Measurements from ENCODE around the gene FAM216A. TPM values are rescaled to one million over a fixed set of nuclear protein-coding genes. Genes with fewer than 3 reads are reported as not detected.
"Not testable (repeated sequence)": the region's sequence is repeated elsewhere in the genome, so short reads cannot be mapped to it uniquely, and the experiment has no call there.

Gene FAM216A
- total and polyA plus RNA-seq, 5 donors = 6.4 to 11.0 (median 7.7) TPM

GRCh38 chr12:110449799-110450497 is 18.7 kb upstream of the FAM216A start, which contains the start of gene ARPC3:
TSS of gene ARPC3 (minus strand) at chr12:110450337. CDS start at chr12:110450260, 77 bp downstream.
- ATAC-seq (peak; percentile 99), DNase-seq (peak; percentile 95 to 98 (median 98))
- under 1% methylated on average over 51 of the region's 51 CpGs for WGBS
- Histone ChIP-seq H3K27ac (ENCODE audit: low read length) (peak within 1 kb of the TSS; percentile 98), H3K27me3 (ENCODE audit: control insufficient read depth, insufficient read depth) (no peaks in the 10 kb centered on the region), H3K9me3 (ENCODE audit: control insufficient read depth, low read length) (no peaks in the 10 kb centered on the region), H3K4me3 (ENCODE audit: low read length) (peak within 1 kb of the TSS; percentile 95), H3K4me1 (ENCODE audit: control insufficient read depth, insufficient read depth, low read length) (peaks cover 2% of the 10 kb centered on the region)
- intact Hi-C loops (cut with DNase I) = loop anchor here in 1 of 4 donors (10.0 kb wide), 1 partner anchor 155 kb away; no protein-coding TSS in a partner anchor

DNA sequence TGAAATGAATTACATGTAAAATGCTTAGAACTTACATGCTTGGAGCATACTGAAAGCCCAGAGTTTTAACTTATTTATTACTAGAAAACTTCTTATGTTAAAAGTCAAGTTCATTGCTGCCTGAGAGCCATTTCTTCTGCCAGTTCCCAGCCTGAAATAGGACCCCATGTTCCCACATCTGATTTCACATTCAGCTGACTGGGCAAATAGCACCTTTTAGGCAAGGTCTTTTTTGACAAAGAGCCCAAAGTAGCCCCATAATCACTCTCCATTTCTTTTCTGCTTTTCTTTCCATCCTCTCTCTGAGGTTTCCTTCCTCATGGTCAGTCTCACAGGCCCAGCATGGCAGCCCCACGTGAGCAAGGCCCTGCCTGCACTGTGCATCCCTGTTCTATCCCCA is 17.4 kb upstream of the FAM216A start:
- Histone ChIP-seq H3K4me1 (ENCODE audit: control insufficient read depth, insufficient read depth, low read length) (peaks cover 2% of the 10 kb centered on the region), H3K4me3 (ENCODE audit: low read length) (no peak overlapping the region), H3K9me3 (ENCODE audit: control insufficient read depth, low read length) (no peaks in the 10 kb centered on the region), H3K27me3 (ENCODE audit: control insufficient read depth, insufficient read depth) (no peaks in the 10 kb centered on the region), H3K27ac (ENCODE audit: low read length) (no peak overlapping the region)
- DNase-seq = no peak
- intact Hi-C loops (cut with DNase I) = loop anchor here in 1 of 4 donors (10.0 kb wide), 1 partner anchor 154 kb away; no protein-coding TSS in a partner anchor
- ATAC-seq = no peak
- WGBS = 54% methylated on average over 1 of the region's 1 CpG

GRCh38 chr12:110453569-110454296 is 14.9 kb upstream of the FAM216A start:
- WGBS = 94% methylated on average over 4 of the region's 4 CpGs
- no peak overlapping the region for H3K27ac ChIP-seq (ENCODE audit: low read length)
- H3K4me1 ChIP-seq (ENCODE audit: control insufficient read depth, insufficient read depth, low read length) = peaks cover 2% of the 10 kb centered on the region
- intact Hi-C loops (cut with DNase I) = loop anchor here in 1 of 4 donors (10.0 kb wide), 1 partner anchor 151 kb away; no protein-coding TSS in a partner anchor
- no peaks in the 10 kb centered on the region for H3K27me3 ChIP-seq (ENCODE audit: control insufficient read depth, insufficient read depth)
- no peak overlapping the region for H3K4me3 ChIP-seq (ENCODE audit: low read length)
- H3K9me3 ChIP-seq (ENCODE audit: control insufficient read depth, low read length) = no peaks in the 10 kb centered on the region
- no peak for DNase-seq
- no peak for ATAC-seq

- intact Hi-C loops (cut with DNase I) = loop anchor here in 1 of 4 donors (10.0 kb wide), 1 partner anchor 146 kb away; no protein-coding TSS in a partner anchor
- no peaks in the 10 kb centered on the region for H3K9me3 ChIP-seq (ENCODE audit: control insufficient read depth, low read length)
- WGBS = 88% methylated on average over 4 of the region's 4 CpGs
- no peak overlapping the region for H3K4me3 ChIP-seq (ENCODE audit: low read length)
- no peak for DNase-seq
- no peaks in the 10 kb centered on the region for H3K27me3 ChIP-seq (ENCODE audit: control insufficient read depth, insufficient read depth)
- no peaks in the 10 kb centered on the region for H3K4me1 ChIP-seq (ENCODE audit: control insufficient read depth, insufficient read depth, low read length)
- ATAC-seq = no peak
- H3K27ac ChIP-seq (ENCODE audit: low read length) = no peak overlapping the region
These were observed 9.9 kb upstream of the FAM216A start for GRCh38 chr12:110458756-110459155.

DNA sequence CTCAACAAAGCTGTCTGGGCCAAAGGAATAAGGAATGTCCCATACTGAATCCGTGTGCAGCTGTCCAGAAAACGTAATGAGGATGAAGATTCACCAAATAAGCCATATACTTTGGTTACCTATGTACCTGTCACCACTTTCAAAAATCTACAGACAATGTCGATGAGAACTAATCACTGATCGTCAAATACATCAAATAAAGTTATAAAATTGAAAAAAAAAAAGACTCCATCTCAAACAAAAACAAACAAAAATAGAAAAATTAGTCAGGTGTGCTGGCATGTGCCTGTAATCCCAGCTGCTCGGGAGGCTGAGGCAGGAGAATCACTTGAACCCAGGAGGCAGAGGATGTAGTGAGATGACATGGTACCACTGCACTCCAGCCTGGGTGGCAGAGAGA is 7.5 kb upstream of the FAM216A start:
- DNase-seq; H3K4me1 ChIP-seq (ENCODE audit: control insufficient read depth, insufficient read depth, low read length); ATAC-seq; H3K9me3 ChIP-seq (ENCODE audit: control insufficient read depth, low read length); H3K27ac ChIP-seq (ENCODE audit: low read length); H3K27me3 ChIP-seq (ENCODE audit: control insufficient read depth, insufficient read depth); H3K4me3 ChIP-seq (ENCODE audit: low read length); intact Hi-C loops (cut with DNase I): not testable (repeated sequence)
- WGBS = 90% methylated on average over 5 of the region's 5 CpGs

GRCh38 chr12:110465024-110465423 is 3.6 kb upstream of the FAM216A start:
- ATAC-seq (no peak), DNase-seq (no peak)
- no peaks in the 10 kb centered on the region for H3K27me3 ChIP-seq (ENCODE audit: control insufficient read depth, insufficient read depth)
- H3K4me1 ChIP-seq (ENCODE audit: control insufficient read depth, insufficient read depth, low read length) = no peaks in the 10 kb centered on the region
- H3K9me3 ChIP-seq (ENCODE audit: control insufficient read depth, low read length) = no peaks in the 10 kb centered on the region
- no peak overlapping the region for H3K4me3 ChIP-seq (ENCODE audit: low read length)
- intact Hi-C loops (cut with DNase I) = no loop called here
- 88% methylated on average over 2 of the region's 2 CpGs for WGBS
- H3K27ac ChIP-seq (ENCODE audit: low read length) = no peak overlapping the region

DNA sequence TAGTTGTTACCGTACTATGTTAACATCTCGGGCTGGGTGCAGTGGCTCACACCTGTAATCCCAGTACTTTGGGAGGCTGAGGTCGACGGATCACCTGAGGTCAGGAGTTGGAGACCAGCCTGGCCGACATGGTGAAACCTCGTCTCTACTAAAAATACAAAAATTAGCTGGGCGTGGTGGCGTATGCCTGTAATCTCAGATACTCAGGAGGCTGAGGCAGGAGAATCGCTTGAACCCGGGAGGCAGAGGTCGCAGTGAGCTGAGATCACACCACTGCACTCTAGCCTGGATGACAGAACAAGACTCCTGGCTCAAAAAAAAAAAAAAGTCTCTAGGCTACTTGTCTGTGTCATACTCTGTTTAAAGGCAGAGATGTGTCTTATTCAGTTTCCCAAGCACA is 2.9 kb upstream of the FAM216A start:
- ATAC-seq; H3K4me3 ChIP-seq (ENCODE audit: low read length); H3K4me1 ChIP-seq (ENCODE audit: control insufficient read depth, insufficient read depth, low read length); H3K27me3 ChIP-seq (ENCODE audit: control insufficient read depth, insufficient read depth); H3K9me3 ChIP-seq (ENCODE audit: control insufficient read depth, low read length); DNase-seq; H3K27ac ChIP-seq (ENCODE audit: low read length); intact Hi-C loops (cut with DNase I): not testable (repeated sequence)
- WGBS = 91% methylated on average over 11 of the region's 11 CpGs

DNA sequence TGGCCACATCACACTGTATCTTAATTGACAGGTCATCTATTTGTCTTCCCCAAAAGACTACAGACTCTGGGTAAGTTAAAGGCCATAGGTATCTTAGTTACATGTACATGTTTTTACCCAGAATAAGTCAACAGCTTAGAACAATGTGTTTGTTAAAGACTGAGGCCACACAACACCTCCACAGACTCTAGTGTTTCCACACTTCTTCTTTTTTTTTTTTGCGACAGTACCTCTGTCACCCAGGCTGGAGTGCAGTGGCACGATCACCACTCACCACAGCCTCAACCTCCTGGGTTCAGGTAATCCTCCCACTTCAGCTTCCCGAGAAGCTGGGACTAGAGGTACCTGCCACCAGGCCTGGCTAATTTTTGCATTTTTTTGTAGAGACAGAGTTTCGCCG is 1.9 kb upstream of the FAM216A start:
- H3K27me3 ChIP-seq (ENCODE audit: control insufficient read depth, insufficient read depth) = no peaks in the 10 kb centered on the region
- H3K4me3 ChIP-seq (ENCODE audit: low read length) = no peak overlapping the region
- intact Hi-C loops (cut with DNase I) = no loop called here
- no peaks in the 10 kb centered on the region for H3K9me3 ChIP-seq (ENCODE audit: control insufficient read depth, low read length)
- no peaks in the 10 kb centered on the region for H3K4me1 ChIP-seq (ENCODE audit: control insufficient read depth, insufficient read depth, low read length)
- no peak overlapping the region for H3K27ac ChIP-seq (ENCODE audit: low read length)
- WGBS = 78% methylated on average over 5 of the region's 5 CpGs
- DNase-seq (no peak), ATAC-seq (no peak)

GRCh38 chr12:110467847-110468213 is 815 bp upstream of the FAM216A start:
- no peaks in the 10 kb centered on the region for H3K27me3 ChIP-seq (ENCODE audit: control insufficient read depth, insufficient read depth)
- no peaks in the 10 kb centered on the region for H3K4me1 ChIP-seq (ENCODE audit: control insufficient read depth, insufficient read depth, low read length)
- H3K9me3 ChIP-seq (ENCODE audit: control insufficient read depth, low read length) = no peaks in the 10 kb centered on the region
- ATAC-seq = no peak
- intact Hi-C loops (cut with DNase I) = no loop called here
- peak overlapping the region; percentile 16 for H3K27ac ChIP-seq (ENCODE audit: low read length)
- H3K4me3 ChIP-seq (ENCODE audit: low read length) = peak overlapping the region; percentile 69
- DNase-seq = no peak
- WGBS = under 1% methylated on average over 15 of the region's 15 CpGs

DNA sequence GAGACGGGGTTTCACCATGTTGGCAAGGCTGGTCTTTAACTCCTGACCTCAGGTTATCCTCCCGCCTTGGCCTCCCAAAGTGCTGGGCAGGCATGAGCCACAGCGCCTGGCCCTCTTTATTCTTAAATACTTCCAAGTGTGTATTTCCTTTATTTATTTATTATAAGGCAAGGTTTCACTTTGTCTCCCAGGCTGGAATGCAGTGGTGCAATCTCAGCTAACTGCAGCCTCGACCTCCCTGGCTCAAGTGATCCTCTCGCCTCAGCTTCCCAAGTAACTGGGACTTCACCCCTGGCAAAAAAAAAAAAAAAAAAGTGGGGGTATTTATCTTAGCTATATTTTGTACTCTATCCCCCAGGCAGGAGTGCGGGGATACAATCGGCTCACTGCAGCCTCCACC is 6.8 kb downstream of the FAM216A start:
- intact Hi-C loops (cut with DNase I) = no loop called here
- no peaks in the 10 kb centered on the region for H3K27me3 ChIP-seq (ENCODE audit: control insufficient read depth, insufficient read depth)
- no peaks in the 10 kb centered on the region for H3K9me3 ChIP-seq (ENCODE audit: control insufficient read depth, low read length)
- ATAC-seq = no peak
- H3K4me1 ChIP-seq (ENCODE audit: control insufficient read depth, insufficient read depth, low read length) = no peaks in the 10 kb centered on the region
- H3K27ac ChIP-seq (ENCODE audit: low read length) = no peak overlapping the region
- H3K4me3 ChIP-seq (ENCODE audit: low read length) = no peak overlapping the region
- DNase-seq = no peak
- WGBS = over 99% methylated on average over 7 of the region's 7 CpGs

- Histone ChIP-seq H3K4me1 (ENCODE audit: control insufficient read depth, insufficient read depth, low read length) (peaks cover 3% of the 10 kb centered on the region), H3K4me3 (ENCODE audit: low read length) (no peak overlapping the region), H3K9me3 (ENCODE audit: control insufficient read depth, low read length) (no peaks in the 10 kb centered on the region), H3K27ac (ENCODE audit: low read length) (no peak overlapping the region), H3K27me3 (ENCODE audit: control insufficient read depth, insufficient read depth) (no peaks in the 10 kb centered on the region)
- WGBS = 50% methylated on average over 4 of the region's 4 CpGs
- DNase-seq (no peak), ATAC-seq (no peak)
- intact Hi-C loops (cut with DNase I) = no loop called here
These were observed 30.5 kb downstream of the FAM216A start for GRCh38 chr12:110498984-110499706.

All from right cardiac atrium (tissue), 5 donors.